OCI-M2 (cell line): ENCODE measurements around the gene IFITM5.
"Not testable (repeated sequence)": the region's sequence is repeated elsewhere in the genome, so short reads cannot be mapped to it uniquely, and the experiment has no call there.

Experiments
- DNase-seq: peaks from one replicate; lab custom pipeline; 2025; ENCODE audit not compliant: unreplicated experiment; lab: John Stamatoyannopoulos, UW

The IFITM5 gene

DNA sequence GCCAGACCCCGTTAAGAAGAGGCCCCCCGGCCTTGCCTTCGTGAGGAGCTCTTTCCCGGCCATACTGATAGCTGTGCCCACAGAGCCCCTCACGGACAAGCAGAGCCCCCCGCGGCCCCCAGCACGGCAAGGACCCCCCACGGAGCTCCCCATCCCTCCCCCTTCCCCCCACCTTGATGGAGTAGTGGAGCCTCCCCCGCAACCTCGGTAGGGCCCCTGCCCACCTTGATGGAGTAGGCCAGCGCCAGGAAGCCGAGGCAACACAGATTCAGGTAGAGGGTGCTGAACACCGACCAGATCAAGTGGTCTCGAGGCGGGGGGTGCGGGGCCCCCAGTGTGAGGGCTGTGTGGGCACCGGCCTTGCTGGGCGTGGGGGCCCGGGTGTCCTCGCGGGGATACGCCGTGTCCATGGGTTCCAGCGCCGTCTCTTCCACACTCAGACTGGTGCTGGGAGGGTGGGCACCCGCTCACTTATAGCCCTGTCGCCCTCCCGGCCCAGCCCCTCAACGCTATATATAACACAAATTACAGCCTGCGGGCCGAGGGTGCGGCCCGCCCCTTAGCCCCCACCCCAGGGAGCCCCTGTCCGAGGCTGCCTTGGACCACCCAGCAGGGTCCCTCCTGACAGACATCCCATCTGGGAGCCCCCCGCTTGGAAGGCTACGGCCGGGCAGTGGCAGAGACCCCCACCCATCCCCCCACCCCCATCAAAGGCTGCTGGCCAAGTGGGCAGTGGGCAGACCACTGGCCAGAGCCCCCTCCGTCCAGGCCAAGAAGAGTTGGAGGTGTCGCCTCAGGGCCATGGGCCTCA lies at the start of gene IFITM5:
Gene IFITM5, minus strand, starts transcription at position 446 of the 811 bp plus-strand sequence. Its CDS starts 36 bp downstream, at position 410.
- DNase-seq: no peak

DNA sequence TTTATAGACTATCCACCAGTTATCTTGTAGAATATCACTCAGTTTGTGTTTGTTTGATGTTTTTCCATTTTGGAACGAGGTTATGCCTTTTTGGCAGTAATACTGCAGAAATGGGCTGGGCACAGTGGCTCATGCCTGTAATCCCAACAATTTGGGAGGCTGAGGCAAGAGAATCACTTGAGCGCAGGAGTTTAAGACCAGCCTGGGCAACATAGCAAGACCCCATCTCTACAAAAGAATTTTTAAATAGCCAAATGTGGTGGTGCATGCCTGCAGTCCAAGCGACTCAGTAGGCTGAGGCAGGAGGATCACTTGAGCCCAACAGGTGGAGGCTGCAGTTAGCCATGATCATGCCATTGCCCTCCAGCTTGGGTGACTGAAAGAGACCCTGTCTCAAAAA lies 47.2 kb upstream of the IFITM5 start:
- DNase-seq: no peak

DNA sequence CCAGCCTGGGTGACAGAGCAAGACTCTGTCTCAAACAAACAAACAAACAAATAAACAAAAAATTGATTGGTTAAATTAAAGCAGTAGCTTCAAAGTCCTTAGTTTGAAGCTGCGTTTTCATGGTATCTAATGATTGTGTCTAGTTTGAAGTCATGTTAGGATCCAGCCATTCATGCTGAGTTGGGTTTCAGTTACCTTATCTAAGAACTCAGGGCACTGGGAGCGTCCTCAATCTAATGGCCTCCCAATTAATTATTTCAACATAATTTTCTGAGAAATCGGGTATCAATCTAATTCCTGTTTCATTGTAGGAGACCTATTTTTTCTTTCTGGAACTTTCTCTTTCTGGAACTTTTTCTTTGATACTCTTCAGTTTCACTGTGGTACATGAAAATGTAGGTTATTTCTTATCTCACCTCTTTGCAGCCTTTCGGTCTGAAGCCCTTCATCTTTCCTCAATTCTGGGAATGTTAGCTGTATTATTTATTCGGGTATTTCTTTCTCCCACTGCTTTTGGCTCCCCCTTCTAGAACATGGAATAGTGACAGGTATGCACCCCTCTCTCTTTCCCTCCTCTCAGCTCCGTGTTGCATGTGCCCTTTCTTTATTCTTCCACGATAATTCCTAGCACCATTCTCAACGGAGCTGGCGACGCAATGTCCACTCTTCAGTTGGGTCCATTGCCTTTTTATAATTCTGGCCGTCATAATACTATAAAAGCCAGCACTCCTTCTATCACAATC lies 45.7 kb upstream of the IFITM5 start:
- DNase-seq: no peak

DNA sequence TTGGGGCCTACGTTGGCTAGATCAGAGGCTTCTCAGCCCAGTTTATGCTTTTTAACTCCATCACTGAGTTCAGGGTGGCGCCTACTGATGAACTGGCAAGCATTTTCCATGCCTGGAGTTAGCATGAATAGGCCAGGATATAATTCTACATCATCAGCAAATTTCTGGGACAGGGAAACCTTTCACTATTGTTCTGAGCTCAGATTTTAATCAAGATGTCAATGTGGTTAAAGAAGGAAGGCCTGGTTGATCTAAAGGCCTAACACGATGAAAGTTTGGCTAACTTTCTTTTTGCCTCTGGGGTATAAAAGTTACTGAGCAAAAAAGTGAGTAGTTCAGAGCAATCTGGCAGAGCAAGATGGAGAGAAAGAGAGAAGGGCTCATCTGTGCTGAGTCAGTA lies 43.0 kb upstream of the IFITM5 start:
- DNase-seq: no peak

DNA sequence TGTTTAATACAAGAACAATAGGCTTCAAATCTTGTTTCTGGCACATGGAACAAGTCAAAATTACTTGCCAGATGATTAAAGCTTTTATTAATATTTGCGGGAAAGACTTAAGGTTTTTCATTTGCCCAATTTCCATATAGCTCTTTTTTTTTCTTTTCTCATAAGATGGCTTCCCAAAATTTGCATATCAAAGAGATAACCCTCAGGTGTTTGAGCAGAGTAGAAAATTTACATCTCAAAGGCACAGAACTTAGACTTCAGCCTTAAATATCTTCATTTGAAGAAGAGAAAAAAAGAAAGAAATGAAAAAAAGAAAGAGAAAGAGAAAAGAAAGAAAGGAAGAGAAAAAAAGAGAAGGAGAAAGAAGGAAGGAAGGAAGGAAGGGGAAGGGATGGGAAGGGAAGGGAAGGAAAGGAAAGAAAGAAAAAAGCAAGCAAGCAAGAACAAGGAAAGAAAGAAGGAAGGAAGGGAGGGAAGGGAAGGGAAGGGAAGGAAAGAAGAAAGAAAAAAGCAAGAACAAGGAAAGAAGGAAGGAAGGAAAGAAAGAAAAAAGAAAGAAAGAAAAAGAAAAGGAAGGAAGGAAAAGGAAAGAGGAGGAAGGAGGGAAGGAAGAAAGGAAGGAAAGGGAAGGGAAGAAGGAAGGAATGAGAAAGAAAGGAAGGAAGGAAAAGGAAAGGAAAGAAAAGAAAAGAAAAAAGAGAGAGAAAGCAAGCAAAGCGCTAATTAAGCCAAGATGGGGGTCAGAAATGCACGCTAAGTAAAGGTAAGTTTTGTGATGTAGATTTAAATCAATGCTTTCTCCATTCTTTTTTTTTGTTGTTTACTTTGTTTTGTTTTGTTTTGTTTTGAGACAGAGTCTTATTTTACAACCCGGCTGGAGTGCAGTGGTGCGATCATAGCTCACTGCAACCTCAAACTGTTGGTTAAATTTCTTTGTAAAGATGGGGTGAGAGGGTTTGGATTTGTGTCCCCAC lies 41.5 kb upstream of the IFITM5 start:
- no peak for DNase-seq

DNA sequence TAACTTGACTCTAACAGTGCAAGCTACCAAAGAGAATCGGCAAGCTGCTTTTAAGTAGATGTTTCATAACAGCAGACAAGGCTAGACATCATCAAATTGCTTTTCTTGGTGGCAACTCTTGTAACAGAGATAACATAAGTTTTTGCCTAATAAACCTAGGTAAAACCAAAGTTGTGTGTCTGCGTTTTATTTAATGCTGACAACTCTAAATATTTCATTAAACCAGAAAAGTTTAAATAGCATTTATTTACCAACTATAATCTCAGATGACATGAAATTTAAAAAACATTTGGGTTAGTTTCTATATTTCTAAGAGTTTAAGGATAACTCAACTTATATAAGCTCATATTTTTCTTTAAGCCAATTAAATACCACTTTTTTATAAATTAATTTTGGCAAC lies 40.6 kb upstream of the IFITM5 start:
- DNase-seq: no peak

DNA sequence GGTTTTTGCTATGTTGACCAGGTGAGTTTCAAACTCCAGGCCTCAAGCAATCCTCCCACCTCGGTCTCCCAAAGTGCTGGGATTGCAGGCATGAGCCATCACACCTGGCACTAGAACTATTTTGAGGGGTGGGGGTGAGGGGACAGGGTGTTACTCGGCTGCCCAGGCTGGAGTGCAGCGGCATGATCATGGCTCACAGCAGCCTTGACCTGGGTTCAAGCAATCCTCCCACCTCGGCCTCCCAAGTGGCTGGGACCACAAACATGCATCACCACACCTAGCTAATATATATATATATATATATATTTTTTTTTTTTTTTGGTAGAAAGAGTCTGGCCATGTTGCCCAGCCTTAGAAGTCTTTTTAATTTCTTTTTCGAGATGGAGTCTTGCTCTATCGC lies 38.4 kb upstream of the IFITM5 start:
- no peak for DNase-seq

DNA sequence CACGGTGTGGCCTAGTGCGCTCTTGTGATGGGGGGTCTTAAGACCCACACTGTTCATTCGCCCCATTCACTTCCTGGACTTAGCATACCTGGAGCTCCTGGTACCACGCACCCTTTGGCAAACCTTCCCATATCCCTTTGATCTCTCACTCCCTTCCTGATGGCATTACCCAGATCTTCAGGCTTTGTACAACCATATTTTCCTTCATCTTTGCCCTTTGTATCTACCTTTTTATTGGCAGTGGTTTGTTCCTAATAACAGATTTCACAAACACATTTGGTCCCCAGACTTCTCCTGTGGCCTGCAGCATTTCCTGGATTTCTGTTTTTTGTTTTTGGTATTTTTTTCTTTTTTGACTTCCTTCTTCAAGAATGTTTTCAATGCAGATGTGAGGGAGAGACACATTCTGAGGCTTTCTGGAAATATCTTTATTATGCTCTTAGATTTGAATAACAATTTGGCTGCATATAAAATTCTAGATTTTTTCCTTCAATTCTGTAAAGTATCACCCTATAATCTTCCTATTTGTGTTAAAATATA lies 37.4 kb upstream of the IFITM5 start:
- DNase-seq: no peak

DNA sequence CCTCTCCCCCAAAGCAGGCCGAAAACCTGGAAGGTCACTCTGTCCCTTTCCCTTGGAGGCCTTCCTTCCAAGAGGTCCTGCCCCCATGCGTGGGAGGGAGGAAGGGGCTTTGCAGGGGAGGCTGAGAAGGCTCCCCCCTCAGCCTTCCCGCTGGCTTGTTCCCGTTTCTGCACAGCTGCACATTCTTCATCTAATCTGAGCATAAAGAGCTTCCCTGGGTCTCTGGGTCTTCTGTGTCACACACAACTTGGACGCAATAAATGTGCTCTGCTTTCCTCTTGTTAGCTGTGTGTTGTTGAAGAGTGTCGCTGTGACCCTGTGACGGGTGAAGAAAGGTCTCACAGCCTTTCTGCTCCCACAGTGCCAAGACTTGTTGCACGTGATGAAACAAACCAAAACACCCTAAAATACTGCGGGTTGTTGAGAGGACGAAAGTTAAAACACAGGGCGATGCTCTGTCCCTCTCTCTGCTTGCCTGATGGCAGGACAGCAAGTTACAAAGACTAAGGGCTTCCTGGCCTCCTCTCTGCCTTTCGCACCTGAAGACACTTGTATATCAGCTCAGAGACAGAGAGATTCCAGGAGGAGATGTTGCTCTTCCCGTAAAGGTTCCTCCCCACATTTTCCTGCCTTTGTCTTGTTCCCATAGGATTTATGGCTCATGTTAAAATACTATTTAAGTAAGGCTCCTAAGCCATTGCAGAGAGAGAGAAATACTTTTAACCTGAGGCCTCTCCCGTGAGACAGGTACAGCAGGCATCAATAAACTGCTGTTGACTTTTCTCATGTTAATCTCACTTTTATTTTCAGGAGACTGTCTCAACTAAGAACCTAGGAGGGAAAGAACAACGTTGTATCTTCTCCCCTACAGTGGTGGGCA lies 36.7 kb upstream of the IFITM5 start:
- DNase-seq: no peak

DNA sequence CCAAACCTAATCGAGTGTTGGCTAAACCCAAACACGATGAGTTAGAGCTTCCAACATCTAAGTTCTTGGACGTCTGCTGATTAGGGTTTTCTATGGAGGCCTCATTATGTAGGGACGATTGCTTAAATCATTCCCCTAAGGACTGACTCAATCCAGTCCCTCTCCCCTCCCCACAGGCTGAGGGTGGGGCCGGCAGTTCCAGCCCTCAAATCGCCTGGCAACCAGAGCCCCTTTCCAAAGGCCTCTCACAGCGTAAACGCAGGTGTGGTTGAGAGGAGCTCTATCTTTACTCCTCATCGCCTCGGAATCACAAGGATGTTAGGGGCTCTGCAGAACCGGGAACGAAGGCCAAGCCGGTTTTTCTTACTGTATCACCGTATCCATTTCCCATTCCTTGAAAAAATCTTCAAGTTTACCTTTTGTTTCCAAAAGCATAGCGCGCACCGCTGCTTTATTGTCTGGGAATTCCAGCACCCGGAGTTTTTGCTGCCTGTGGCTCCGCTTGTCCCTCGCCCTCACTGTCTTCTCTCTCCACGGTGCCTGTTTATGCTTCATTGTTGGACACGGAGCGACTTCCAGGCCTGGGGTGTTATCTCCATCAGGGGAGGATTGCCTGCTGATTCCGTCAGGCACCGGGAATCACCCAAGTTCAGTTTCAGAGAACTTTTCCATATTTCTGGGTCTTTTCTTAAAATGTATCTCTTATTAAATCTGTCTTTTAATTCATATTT lies 35.1 kb upstream of the IFITM5 start:
- no peak for DNase-seq

DNA sequence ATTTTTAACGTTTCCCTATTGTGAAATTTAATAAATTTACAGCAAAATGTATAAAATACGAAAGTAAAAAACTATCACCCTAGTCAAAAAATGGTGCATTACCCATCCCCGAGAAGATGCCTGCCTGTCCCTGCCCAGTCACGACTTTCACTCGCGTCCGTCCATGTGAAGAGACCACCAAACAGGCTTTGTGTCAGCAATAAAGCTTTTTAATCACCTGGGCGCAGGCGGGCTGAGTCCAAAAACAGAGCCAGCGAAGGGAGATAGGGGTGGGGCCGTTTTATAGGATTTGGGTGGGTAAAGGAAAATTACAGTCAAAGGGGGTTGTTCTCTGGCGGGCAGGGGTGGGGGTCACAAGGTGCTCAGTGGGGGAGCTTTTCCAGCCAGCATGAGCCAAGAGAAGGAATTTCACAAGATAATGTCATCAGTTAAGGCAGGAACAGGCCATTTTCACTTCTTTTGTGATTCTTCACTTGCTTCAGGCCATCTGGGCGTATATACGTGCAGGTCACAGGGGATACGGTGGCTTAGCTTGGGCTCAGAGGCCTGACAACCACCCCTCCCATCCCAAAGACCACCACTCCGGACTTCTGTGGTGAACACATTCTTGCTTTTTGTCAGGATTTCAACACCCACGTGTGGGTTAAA lies 34.4 kb upstream of the IFITM5 start:
- DNase-seq: not testable (repeated sequence)

DNA sequence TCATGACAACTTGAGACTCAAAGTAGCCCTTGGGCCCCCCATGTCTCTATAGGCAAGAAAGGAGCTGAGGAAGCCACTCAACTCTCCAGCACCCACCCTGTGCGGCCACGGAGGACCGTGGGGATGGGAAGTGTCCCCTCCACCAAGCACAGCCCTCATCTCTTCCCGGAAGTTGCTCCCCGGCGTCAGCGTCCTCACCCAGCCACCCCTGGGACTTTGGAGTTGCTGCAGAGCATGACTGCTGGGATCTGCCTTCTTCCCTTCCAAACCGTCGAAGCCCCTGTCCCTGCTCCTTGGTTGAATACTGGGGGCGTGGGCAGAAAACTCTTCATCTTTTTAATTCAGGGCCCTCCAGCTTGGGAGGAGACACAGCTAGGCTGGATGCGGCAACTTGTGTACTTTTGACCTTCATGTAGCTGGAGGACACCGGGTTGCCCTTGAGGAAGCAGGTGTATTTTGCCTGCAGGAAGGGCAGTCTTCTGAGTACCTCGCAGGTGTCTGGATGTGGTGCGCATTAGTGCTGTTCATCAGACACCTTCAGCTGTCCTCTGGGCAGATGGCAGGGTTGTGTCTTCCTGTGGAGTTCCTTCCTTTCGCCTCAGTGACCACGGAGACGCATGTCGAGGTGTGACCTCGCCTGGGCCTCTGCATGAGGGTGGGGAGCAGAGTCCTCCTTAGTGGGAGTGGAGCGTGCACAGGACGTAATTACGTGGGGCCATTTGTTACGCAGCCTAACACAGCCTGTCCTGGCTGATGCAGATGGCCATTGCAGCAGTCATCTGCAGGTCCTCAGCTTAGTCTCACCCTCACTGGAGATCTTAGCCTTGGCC lies 33.5 kb upstream of the IFITM5 start:
- DNase-seq: no peak

DNA sequence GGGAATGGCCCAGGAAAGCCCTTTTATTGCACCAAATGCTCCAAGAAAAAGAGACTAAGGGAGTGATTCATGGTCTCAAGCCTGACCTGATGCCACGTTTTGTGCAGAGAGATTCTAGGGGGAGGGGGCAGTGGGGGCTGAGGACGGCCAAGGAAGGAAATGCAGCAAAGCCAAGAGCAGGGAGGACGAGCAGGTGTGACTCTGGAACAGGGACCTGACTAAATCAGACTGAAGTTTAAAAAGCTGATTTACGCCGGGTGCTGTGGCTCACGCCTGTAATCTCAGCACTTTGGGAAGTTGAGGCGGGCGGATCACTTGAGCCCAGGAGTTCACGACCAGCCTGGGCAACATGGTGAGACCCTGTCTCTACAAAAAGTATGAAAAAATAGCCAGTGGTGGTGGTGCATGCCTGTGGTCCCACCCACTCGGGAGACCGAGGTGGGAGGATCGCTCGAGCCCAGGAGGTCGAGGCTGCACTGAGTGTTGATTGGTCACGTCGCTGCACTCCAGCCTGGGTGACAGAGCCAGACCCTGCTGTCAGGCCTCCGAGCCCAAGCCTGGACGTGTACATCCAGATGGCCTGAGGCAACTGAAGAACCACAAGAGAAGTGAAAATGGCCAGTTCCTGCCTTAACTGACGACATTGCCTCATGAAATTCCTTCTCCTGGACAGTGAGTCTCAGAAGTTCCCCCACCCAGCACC lies 32.2 kb upstream of the IFITM5 start:
- no peak for DNase-seq

DNA sequence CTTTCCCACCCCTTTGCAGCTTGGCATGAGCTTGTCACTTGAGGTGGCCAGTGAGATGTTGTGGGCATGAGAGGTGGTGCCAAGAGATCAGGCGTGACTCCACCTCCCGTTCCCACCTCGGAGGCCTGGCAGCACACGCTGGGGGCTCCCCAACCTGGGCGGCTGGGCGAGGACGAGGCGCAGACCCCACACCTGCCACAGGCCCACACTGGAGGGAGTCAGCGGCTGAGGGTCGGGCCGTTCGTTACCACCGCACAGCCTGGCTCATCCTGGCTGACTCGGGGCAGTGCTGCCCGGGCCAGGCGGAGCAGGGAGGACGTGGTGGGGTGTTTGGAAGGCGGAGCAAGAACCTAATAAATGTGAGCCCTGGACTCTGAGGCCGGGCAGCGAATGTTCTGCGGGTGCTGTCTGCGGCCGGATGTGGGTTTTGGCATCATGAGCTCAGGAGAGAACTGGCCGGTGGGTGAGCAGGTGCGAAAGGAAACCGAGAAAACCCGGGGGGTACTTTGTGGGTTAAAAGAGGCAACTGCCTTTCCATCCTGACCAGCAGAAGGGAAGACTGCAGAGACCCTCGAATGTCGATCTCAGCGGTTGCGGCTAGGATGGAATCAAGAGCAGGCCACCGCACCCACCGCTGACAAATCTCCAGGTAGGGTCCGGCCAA lies 31.5 kb upstream of the IFITM5 start:
- DNase-seq: no peak

DNA sequence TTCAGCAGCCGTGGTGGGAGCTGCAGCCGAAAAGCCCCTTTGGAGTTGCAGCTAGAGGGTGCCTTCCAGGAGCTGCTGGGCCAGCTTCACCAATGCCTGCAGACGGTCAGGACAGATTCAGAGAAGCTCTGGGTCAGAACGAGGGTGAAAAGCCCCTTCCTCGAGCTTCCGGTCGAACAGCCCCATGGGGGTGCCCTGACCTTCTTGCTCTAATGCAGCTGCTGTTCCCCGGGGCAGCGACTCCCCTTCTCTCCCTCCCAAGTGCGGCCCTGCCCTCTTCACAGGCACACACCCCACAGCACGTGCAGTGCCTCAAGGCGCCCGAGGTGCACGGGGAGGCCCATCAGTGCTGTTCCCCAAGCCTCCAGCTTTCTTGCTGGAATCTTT lies 31.0 kb upstream of the IFITM5 start:
- DNase-seq: no peak

DNA sequence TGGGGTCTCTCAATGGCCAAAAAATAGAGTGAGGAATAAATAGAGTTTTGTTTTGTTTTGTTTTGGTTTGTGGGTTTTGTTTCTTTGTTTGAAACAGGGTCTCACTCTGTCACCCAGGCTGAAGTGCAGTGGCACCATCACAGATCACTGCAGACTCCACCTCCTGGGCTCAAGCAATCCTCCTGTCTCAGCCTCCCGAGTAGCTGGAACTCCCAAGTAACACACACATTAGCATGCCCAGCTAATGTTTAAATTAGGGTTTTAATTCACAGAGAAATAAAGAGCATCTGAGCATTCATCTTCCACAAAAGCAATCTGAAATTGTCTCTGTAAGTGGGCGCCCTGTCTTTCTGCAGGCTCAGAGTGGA lies 30.5 kb upstream of the IFITM5 start:
- no peak for DNase-seq

DNA sequence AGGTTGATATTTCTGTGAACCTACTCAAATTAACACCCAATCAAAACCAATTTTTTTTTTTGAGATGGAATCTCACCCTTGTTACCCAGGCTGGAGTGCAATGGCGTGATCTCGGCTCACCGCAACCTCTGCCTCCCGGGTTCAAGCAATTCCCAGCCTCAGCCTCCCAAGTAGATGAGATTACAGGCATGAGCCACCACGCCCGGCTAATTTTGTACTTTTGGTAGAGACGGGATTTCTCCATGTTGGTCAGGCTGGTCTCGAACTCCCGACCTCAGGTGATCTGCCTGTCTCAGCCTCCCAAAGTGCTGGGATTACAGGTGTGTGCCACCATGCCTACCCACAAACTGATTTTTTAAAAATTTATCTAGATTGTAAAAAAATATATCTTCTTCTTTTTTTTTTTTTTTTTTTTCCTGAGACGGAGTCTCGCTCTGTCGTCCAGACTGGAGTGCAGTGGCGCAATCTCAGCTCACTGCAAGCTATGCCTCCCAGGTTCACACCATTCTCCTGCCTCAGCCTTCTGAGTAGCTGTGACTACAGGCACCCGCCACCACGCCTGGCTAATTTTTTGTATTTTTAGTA lies 29.3 kb upstream of the IFITM5 start:
- not testable (repeated sequence) for DNase-seq
